Stimulated activated CD8-positive, alpha-beta memory T cell treated with anti-CD3 and anti-CD28 coated beads, Interleukin-7, amount 100 ng/mL, for 1 hour (primary cell): ENCODE data around the gene TNNI2.

Experiments
- DNase-seq, 2 donors: peaks; one replicate each; pipeline ENCODE4 v3.0.0-alpha.2; 2020; ENCODE audit warnings: low read depth in 2 of 2

Gene TNNI2

GRCh38 chr11:1888811-1889210 is 50.0 kb downstream of the TNNI2 start:
- no peak for DNase-seq

- DNase-seq: peak; percentile 47 to 50
Observed at GRCh38 chr11:1889224-1889930, 50.6 kb downstream of the TNNI2 start.

- DNase-seq: no peak
Observed at GRCh38 chr11:1889941-1890855, 51.4 kb downstream of the TNNI2 start.
